ENCODE data around the gene MAN2C1.

DNA sequence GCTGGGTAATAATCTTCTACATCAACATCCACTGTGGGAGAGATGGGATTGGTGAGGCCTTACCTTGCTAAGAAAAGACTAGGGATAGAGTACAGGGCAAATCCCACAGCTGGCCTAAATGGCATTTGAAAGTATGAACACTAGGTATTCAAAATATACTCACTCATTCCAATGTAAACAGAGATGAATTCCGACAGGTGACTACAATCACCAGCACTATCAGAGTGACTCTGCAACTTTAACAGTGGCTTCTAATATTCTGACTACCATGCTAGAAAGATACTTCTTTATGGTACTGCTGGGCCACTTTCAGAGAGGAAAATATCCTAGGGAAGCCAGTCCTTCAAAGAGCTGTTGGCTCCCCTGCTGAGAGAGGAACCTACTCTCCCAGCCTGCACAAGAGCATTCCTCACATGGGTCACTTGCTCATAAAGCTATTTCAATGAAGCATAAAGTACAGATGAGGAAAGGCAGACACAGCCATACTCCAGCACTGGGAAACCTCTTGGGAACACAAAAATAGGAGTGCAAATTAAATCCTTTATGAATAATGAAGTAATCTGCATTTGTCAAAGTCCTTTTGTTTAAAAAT, 21.5 kb upstream of the MAN2C1 start:
- TF ChIP-seq, protein P1, sequence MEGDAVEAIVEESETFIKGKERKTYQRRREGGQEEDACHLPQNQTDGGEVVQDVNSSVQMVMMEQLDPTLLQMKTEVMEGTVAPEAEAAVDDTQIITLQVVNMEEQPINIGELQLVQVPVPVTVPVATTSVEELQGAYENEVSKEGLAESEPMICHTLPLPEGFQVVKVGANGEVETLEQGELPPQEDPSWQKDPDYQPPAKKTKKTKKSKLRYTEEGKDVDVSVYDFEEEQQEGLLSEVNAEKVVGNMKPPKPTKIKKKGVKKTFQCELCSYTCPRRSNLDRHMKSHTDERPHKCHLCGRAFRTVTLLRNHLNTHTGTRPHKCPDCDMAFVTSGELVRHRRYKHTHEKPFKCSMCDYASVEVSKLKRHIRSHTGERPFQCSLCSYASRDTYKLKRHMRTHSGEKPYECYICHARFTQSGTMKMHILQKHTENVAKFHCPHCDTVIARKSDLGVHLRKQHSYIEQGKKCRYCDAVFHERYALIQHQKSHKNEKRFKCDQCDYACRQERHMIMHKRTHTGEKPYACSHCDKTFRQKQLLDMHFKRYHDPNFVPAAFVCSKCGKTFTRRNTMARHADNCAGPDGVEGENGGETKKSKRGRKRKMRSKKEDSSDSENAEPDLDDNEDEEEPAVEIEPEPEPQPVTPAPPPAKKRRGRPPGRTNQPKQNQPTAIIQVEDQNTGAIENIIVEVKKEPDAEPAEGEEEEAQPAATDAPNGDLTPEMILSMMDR (IDR thresholded peaks at IDR 0.05) = no peak
- no peak for TF ChIP-seq POLR2A (IDR thresholded peaks at IDR 0.05)
- TF ChIP-seq EP300 (IDR thresholded peaks at IDR 0.05) = no peak
